Epithelial cell of esophagus (primary cell): ENCODE results near the gene AMOTL2.

Experiments
- DNase-seq: peaks from one replicate; pipeline ENCODE4 v3.0.0; 2010; ENCODE audit warnings: low read depth
- H3K4me3 ChIP-seq: 2 replicates; pipeline ENCODE4 v1.5.1; 2011; ENCODE audit warnings: mild to moderate bottlenecking, low read length, control low read depth
- CTCF ChIP-seq: IDR thresholded peaks from 2 replicates; pipeline ENCODE4 v1.5.1; 2011; ENCODE audit warnings: low read depth, mild to moderate bottlenecking, low read length, control low read depth, inconsistent platforms; ENCODE audit not compliant: insufficient read depth; ENCODE audit errors: missing control alignments

The AMOTL2 gene

GRCh38 chr3:134362670-134363380 is 11.4 kb downstream of the AMOTL2 start:
- TF ChIP-seq CTCF = no peak
- DNase-seq = no peak
- H3K4me3 ChIP-seq = no peak overlapping the region

- no peak overlapping the region for H3K4me3 ChIP-seq
- no peak for TF ChIP-seq CTCF
- no peak for DNase-seq
Measured at GRCh38 chr3:134362221-134362620, 12.0 kb downstream of the AMOTL2 start.

- no peak for DNase-seq
- TF ChIP-seq CTCF = no peak
- no peak overlapping the region for H3K4me3 ChIP-seq
Measured at GRCh38 chr3:134361162-134361835, 12.9 kb downstream of the AMOTL2 start.

GRCh38 chr3:134360046-134360445 is 14.2 kb downstream of the AMOTL2 start:
- no peak overlapping the region for H3K4me3 ChIP-seq
- no peak for TF ChIP-seq CTCF
- no peak for DNase-seq

GRCh38 chr3:134359121-134360010 is 14.9 kb downstream of the AMOTL2 start:
- TF ChIP-seq CTCF = no peak

GRCh38 chr3:134357914-134358811 is 16.1 kb downstream of the AMOTL2 start:
- no peak overlapping the region for H3K4me3 ChIP-seq
- DNase-seq = peak; percentile 87
- peak; percentile 45 for TF ChIP-seq CTCF

More at GRCh38 chr3:134359121-134360010, 14.9 kb downstream of the AMOTL2 start:
- no peak overlapping the region for H3K4me3 ChIP-seq
- DNase-seq = no peak
